ENCODE data around the gene TPK1. TPM values are rescaled to one million over a fixed set of nuclear protein-coding genes. Genes with fewer than 3 reads are reported as not detected.

The TPK1 gene
- total RNA-seq, 1 donor from 2014 or later, result 3.5 TPM

- H3K36me3 Mint-ChIP-seq (ENCODE audit: low read depth), result no peaks in the 10 kb centered on the region
- no peak overlapping the region for H3K4me3 Mint-ChIP-seq (ENCODE audit: unreplicated experiment)
- no peak for DNase-seq (ENCODE audit: low spot score)
- H3K9me3 Mint-ChIP-seq (ENCODE audit: low read depth), result peaks cover 7% of the 10 kb centered on the region
- H3K4me1 Mint-ChIP-seq (ENCODE audit: low read depth), result no peaks in the 10 kb centered on the region
- no peak overlapping the region for H3K27ac Mint-ChIP-seq (ENCODE audit: unreplicated experiment)
- H3K27me3 Mint-ChIP-seq (ENCODE audit: low read depth), result peaks cover 7% of the 10 kb centered on the region
- TF ChIP-seq, protein P1, sequence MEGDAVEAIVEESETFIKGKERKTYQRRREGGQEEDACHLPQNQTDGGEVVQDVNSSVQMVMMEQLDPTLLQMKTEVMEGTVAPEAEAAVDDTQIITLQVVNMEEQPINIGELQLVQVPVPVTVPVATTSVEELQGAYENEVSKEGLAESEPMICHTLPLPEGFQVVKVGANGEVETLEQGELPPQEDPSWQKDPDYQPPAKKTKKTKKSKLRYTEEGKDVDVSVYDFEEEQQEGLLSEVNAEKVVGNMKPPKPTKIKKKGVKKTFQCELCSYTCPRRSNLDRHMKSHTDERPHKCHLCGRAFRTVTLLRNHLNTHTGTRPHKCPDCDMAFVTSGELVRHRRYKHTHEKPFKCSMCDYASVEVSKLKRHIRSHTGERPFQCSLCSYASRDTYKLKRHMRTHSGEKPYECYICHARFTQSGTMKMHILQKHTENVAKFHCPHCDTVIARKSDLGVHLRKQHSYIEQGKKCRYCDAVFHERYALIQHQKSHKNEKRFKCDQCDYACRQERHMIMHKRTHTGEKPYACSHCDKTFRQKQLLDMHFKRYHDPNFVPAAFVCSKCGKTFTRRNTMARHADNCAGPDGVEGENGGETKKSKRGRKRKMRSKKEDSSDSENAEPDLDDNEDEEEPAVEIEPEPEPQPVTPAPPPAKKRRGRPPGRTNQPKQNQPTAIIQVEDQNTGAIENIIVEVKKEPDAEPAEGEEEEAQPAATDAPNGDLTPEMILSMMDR (IDR thresholded peaks at IDR 0.05), result no peak
Measured at GRCh38 chr7:144713850-144714249, 122.0 kb downstream of the TPK1 start.

DNA sequence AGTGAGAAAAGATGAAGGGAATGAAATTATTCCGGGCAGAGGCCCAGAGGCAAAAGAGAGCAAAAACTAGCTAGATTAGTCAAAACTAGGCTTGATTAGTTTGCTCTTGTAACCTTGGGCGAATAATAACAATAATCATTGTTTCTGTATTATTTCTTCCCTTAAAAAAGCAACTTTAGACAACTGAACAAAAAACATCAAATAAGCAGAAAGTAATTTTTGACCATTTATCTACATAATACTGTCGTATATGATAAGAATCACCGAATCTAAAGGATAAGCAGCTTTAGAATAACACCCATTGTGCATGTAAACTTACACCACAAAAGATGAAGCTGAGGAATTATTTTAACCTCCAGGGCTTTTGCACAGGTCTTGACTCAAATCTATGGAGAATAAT is 125.1 kb downstream of the TPK1 start:
- Mint-ChIP-seq H3K27me3 (ENCODE audit: low read depth) (peaks cover 7% of the 10 kb centered on the region), H3K27ac (ENCODE audit: unreplicated experiment) (no peak overlapping the region), H3K4me1 (ENCODE audit: low read depth) (no peaks in the 10 kb centered on the region)

DNA sequence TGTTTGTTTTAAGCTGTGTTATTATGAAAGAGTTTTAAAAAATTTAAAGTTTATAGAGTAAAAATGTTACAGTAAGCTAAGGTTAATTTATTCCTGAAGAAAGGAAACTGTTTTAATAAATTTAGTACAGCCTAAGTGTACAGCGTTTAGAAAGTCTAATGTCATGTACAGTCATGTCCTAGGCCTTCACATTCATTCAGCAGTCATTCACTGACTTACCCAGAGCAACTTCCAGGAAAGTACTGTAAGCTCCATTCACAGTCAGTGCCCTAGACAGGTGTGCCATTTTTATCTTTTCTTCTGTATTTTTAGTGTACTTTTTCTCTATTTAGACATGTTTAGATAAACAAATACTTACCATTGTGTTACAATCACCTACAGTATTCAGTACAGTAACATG is 126.8 kb downstream of the TPK1 start:
- Mint-ChIP-seq H3K36me3 (ENCODE audit: low read depth) (no peaks in the 10 kb centered on the region), H3K27ac (ENCODE audit: unreplicated experiment) (no peak overlapping the region), H3K27me3 (ENCODE audit: low read depth) (peaks cover 4% of the 10 kb centered on the region), H3K9me3 (ENCODE audit: low read depth) (no peaks in the 10 kb centered on the region), H3K4me1 (ENCODE audit: low read depth) (no peaks in the 10 kb centered on the region), H3K4me3 (ENCODE audit: unreplicated experiment) (no peak overlapping the region)
- DNase-seq (ENCODE audit: low spot score), result no peak
- TF ChIP-seq, protein P1 (IDR thresholded peaks at IDR 0.05), result no peak

More for the DNA sequence above, 125.1 kb downstream of the TPK1 start:
- DNase-seq (ENCODE audit: low spot score), result no peak
- Mint-ChIP-seq H3K9me3 (ENCODE audit: low read depth) (no peaks in the 10 kb centered on the region), H3K36me3 (ENCODE audit: low read depth) (no peaks in the 10 kb centered on the region), H3K4me3 (ENCODE audit: unreplicated experiment) (no peak overlapping the region)
- TF ChIP-seq, protein P1 (IDR thresholded peaks at IDR 0.05), result no peak

- H3K4me1 Mint-ChIP-seq (ENCODE audit: low read depth), result no peaks in the 10 kb centered on the region
Measured at GRCh38 chr7:144691240-144691639, 144.6 kb downstream of the TPK1 start.

GRCh38 chr7:144682581-144683280 is 153.1 kb downstream of the TPK1 start:
- H3K27ac Mint-ChIP-seq (ENCODE audit: unreplicated experiment), result no peak overlapping the region
- no peak overlapping the region for H3K4me3 Mint-ChIP-seq (ENCODE audit: unreplicated experiment)
- TF ChIP-seq, protein P1 (IDR thresholded peaks at IDR 0.05), result no peak
- no peaks in the 10 kb centered on the region for H3K4me1 Mint-ChIP-seq (ENCODE audit: low read depth)
- no peak for DNase-seq (ENCODE audit: low spot score)
- H3K36me3 Mint-ChIP-seq (ENCODE audit: low read depth), result no peaks in the 10 kb centered on the region
- no peaks in the 10 kb centered on the region for H3K9me3 Mint-ChIP-seq (ENCODE audit: low read depth)
- peaks cover 5% of the 10 kb centered on the region for H3K27me3 Mint-ChIP-seq (ENCODE audit: low read depth)

More at GRCh38 chr7:144691240-144691639, 144.6 kb downstream of the TPK1 start:
- no peak for DNase-seq (ENCODE audit: low spot score)
- H3K36me3 Mint-ChIP-seq (ENCODE audit: low read depth), result no peaks in the 10 kb centered on the region
- peaks cover 2% of the 10 kb centered on the region for H3K9me3 Mint-ChIP-seq (ENCODE audit: low read depth)
- H3K27ac Mint-ChIP-seq (ENCODE audit: unreplicated experiment), result no peak overlapping the region
- TF ChIP-seq, protein P1 (IDR thresholded peaks at IDR 0.05), result no peak
- peaks cover 3% of the 10 kb centered on the region for H3K27me3 Mint-ChIP-seq (ENCODE audit: low read depth)
- H3K4me3 Mint-ChIP-seq (ENCODE audit: unreplicated experiment), result no peak overlapping the region

Data from chondrocyte (in vitro differentiated cells).